Neural progenitor cell (in vitro differentiated cells): ENCODE data around the gene WDR45B. TPM values are rescaled to one million over a fixed set of nuclear protein-coding genes. Genes with fewer than 3 reads are reported as not detected.

Experiments
- DNase-seq: peaks from one replicate; pipeline ENCODE4 v3.0.0-alpha.2; 2016; ENCODE audit warnings: low spot score
- H2AFZ ChIP-seq: fragments of 200-600 bp; sonication (generic); replicated peaks from 2 replicates; pipeline ENCODE4 v1.6.1; 2016; ENCODE audit warnings: antibody characterized with exemption
- H3F3A ChIP-seq: fragments of 200-600 bp; sonication (generic); 2 replicates; pipeline ENCODE4 v1.6.1; 2016; ENCODE audit warnings: antibody characterized with exemption, low read depth
- H3K27ac ChIP-seq: fragments of 200-600 bp; sonication (generic); 2 replicates; pipeline ENCODE4 v1.5.1; 2016; ENCODE audit warnings: mild to moderate bottlenecking
- H3K27me3 ChIP-seq: fragments of 200-600 bp; sonication (generic); 2 replicates; pipeline ENCODE4 v1.6.1; 2016; ENCODE audit warnings: mild to moderate bottlenecking, moderate library complexity
- H3K36me3 ChIP-seq: fragments of 200-600 bp; sonication (generic); 2 replicates; pipeline ENCODE4 v1.5.1; 2016
- H3K4me1 ChIP-seq: fragments of 200-600 bp; sonication (generic); 2 replicates; pipeline ENCODE4 v1.6.1; 2016; ENCODE audit warnings: mixed run types
- H3K4me2 ChIP-seq: fragments of 200-600 bp; sonication (generic); 2 replicates; pipeline ENCODE4 v1.6.1; 2016
- H3K4me3 ChIP-seq: fragments of 200-600 bp; sonication (generic); 2 replicates; pipeline ENCODE4 v1.5.1; 2016
- H3K79me2 ChIP-seq: fragments of 200-600 bp; sonication (generic); 2 replicates; pipeline ENCODE4 v1.6.1; 2016; ENCODE audit warnings: low read depth
- H3K9ac ChIP-seq: fragments of 200-600 bp; sonication (generic); 2 replicates; pipeline ENCODE4 v1.6.1; 2016
- H3K9me3 ChIP-seq: fragments of 200-600 bp; sonication (generic); 2 replicates; pipeline ENCODE4 v1.5.1; 2016; ENCODE audit warnings: low read depth
- H4K20me1 ChIP-seq: fragments of 200-600 bp; sonication (generic); 2 replicates; pipeline ENCODE4 v1.6.1; 2016; ENCODE audit warnings: low read depth
- H3K27ac Mint-ChIP-seq: 3 replicates; pipeline ENCODE4 v1.8.0; 2021; ENCODE audit warnings: mixed read lengths
- H3K27me3 Mint-ChIP-seq: 2 replicates; pipeline ENCODE4 v1.8.0; 2022; ENCODE audit warnings: low read depth, mild to moderate bottlenecking, inconsistent platforms, moderate library complexity, mixed read lengths; ENCODE audit not compliant: insufficient read depth
- H3K36me3 Mint-ChIP-seq: 3 replicates; pipeline ENCODE4 v1.8.0; 2021; ENCODE audit warnings: mixed read lengths
- H3K4me1 Mint-ChIP-seq: 3 replicates; pipeline ENCODE4 v1.8.0; 2021; ENCODE audit warnings: mixed read lengths
- H3K4me3 Mint-ChIP-seq: 3 replicates; pipeline ENCODE4 v1.8.0; 2021; ENCODE audit warnings: mild to moderate bottlenecking, moderate library complexity, mixed read lengths
- H3K9me3 Mint-ChIP-seq: 3 replicates; pipeline ENCODE4 v1.8.0; 2020; ENCODE audit warnings: mixed read lengths
- EZH2 ChIP-seq: fragments of 200-600 bp; sonication (generic); IDR thresholded peaks from 2 replicates; pipeline ENCODE4 v1.6.1; 2017; ENCODE audit warnings: antibody characterized with exemption, mild to moderate bottlenecking, moderate library complexity
- EZH2phosphoT487 ChIP-seq: fragments of 200-600 bp; sonication (generic); IDR thresholded peaks from 2 replicates; pipeline ENCODE4 v1.6.1; 2017; ENCODE audit warnings: antibody characterized with exemption
- total RNA-seq: library from RNA; depleted of rRNA; stranded (reverse); fragments of >200 nt; gene quantifications from 2 replicates; pipeline ENCODE4 v1.2.3, GENCODE V29; 2015; ENCODE audit warnings: low replicate concordance
- TF ChIP-seq, protein P1 (sequence below): fragments of 200-600 bp; sonication (generic); IDR thresholded peaks from 2 replicates; pipeline ENCODE4 v1.5.1; 2017; ENCODE audit warnings: antibody characterized with exemption, mild to moderate bottlenecking

Gene WDR45B
- total RNA-seq, 1 donor from 2014 or later = 110 TPM

DNA sequence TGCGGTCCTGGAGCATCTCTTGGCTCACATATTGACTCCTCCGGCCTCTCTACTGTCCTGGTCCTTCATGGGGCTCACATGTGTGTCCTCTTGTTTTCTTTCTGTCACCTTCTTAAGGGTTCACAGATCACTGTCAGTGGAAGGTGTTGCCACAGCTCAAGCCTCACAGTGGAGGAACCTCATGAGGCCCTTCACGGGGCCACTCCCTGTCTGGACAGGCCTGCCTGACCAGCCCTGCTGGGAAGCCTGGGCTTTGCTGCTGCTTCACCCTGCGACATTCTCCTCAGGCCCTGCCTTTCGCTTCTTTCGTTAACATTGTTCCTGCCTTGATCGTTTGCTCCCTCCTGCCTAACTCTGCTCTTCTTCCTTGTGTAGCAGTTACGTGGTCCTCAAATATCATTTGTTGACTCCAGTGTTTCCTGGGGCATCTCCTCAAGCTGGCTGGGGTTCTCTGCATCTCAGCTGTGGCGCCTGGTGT is 55.9 kb downstream of the WDR45B start:
- no peak for DNase-seq
- TF ChIP-seq EZH2 (no peak), EZH2phosphoT487 (no peak)
- TF ChIP-seq, protein P1, sequence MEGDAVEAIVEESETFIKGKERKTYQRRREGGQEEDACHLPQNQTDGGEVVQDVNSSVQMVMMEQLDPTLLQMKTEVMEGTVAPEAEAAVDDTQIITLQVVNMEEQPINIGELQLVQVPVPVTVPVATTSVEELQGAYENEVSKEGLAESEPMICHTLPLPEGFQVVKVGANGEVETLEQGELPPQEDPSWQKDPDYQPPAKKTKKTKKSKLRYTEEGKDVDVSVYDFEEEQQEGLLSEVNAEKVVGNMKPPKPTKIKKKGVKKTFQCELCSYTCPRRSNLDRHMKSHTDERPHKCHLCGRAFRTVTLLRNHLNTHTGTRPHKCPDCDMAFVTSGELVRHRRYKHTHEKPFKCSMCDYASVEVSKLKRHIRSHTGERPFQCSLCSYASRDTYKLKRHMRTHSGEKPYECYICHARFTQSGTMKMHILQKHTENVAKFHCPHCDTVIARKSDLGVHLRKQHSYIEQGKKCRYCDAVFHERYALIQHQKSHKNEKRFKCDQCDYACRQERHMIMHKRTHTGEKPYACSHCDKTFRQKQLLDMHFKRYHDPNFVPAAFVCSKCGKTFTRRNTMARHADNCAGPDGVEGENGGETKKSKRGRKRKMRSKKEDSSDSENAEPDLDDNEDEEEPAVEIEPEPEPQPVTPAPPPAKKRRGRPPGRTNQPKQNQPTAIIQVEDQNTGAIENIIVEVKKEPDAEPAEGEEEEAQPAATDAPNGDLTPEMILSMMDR = no peak
- H3K27ac Mint-ChIP-seq = peak overlapping the region; percentile 1
- peak overlapping the region; percentile 4 for H3K4me3 Mint-ChIP-seq
- Histone ChIP-seq H3K4me1 (peaks cover 7% of the 10 kb centered on the region), H4K20me1 (peaks cover 12% of the 10 kb centered on the region), H3K27me3 (no peaks in the 10 kb centered on the region), H3K9me3 (no peaks in the 10 kb centered on the region), H3K27ac (peak overlapping the region; percentile 81), H3K79me2 (peaks cover 8% of the 10 kb centered on the region), H3F3A (peaks cover 31% of the 10 kb centered on the region), H3K9ac (no peak overlapping the region), H2AFZ (no peak overlapping the region), H3K4me3 (no peak overlapping the region), H3K4me2 (no peak overlapping the region), H3K36me3 (no peaks in the 10 kb centered on the region)
- H3K9me3 Mint-ChIP-seq = no peaks in the 10 kb centered on the region
- peaks cover 2% of the 10 kb centered on the region for H3K27me3 Mint-ChIP-seq
- H3K4me1 Mint-ChIP-seq = peaks cover 22% of the 10 kb centered on the region
- peaks cover 5% of the 10 kb centered on the region for H3K36me3 Mint-ChIP-seq

DNA sequence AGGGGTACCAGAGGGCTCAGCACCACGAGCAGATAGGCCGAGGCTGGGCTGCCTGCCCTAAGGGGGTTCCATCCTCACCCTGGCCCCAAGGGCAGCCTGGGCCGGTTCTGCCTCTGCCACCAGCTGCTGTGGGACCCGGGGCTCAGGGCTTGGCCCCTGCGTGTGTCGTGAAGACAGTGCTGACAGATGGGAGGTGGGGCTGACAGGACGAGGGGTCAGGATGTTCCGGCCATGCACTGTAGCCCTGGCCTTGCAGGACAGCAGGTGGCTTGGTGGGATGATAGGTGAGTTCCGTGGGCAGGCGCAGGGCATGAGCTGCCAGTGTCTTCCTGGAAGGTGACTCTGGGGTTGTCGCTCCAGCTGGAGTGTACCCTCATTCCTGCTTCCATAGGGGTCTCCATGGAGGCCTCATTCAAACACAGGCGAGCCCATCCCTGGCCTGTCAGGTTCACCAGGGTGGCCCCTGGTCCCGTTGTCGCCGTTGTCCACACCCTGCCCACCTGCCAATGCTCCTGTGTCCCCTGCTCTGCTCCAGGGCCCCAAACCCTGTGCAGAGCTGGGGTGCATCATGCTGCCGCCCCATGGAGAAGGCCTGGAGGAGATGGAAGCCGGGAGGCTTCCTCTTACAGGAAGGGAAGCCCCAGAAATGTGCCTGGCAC is 57.2 kb downstream of the WDR45B start:
- TF ChIP-seq, protein P1 = no peak
- no peak for TF ChIP-seq EZH2phosphoT487
- TF ChIP-seq EZH2 = no peak
- H3K27me3 Mint-ChIP-seq = peaks cover 2% of the 10 kb centered on the region
- no peak overlapping the region for H3K4me3 Mint-ChIP-seq
- peaks cover 7% of the 10 kb centered on the region for H3K36me3 Mint-ChIP-seq
- H3K9me3 Mint-ChIP-seq = no peaks in the 10 kb centered on the region
- H4K20me1 ChIP-seq = peaks cover 12% of the 10 kb centered on the region
- no peaks in the 10 kb centered on the region for H3K9me3 ChIP-seq
- peak overlapping the region; percentile 58 for H3K27ac ChIP-seq
- no peaks in the 10 kb centered on the region for H3K36me3 ChIP-seq
- no peak overlapping the region for H3K4me3 ChIP-seq
- peaks cover 22% of the 10 kb centered on the region for H3K4me1 Mint-ChIP-seq
- H3K79me2 ChIP-seq = peaks cover 8% of the 10 kb centered on the region
- no peak overlapping the region for H2AFZ ChIP-seq
- no peak overlapping the region for H3K9ac ChIP-seq
- peaks cover 31% of the 10 kb centered on the region for H3F3A ChIP-seq
- no peak overlapping the region for H3K4me2 ChIP-seq
- no peak overlapping the region for H3K27ac Mint-ChIP-seq
- no peaks in the 10 kb centered on the region for H3K27me3 ChIP-seq
- no peak for DNase-seq
- H3K4me1 ChIP-seq = peaks cover 7% of the 10 kb centered on the region

GRCh38 chr17:82590216-82590615 is 58.0 kb downstream of the WDR45B start:
- Mint-ChIP-seq H3K27me3 (peaks cover 3% of the 10 kb centered on the region), H3K4me1 (peaks cover 22% of the 10 kb centered on the region), H3K4me3 (no peak overlapping the region), H3K27ac (no peak overlapping the region), H3K9me3 (no peaks in the 10 kb centered on the region), H3K36me3 (peaks cover 11% of the 10 kb centered on the region)
- H3K9me3 ChIP-seq = no peaks in the 10 kb centered on the region
- no peak overlapping the region for H2AFZ ChIP-seq
- H3K9ac ChIP-seq = no peak overlapping the region
- TF ChIP-seq EZH2 (no peak), EZH2phosphoT487 (no peak)
- TF ChIP-seq, protein P1 = no peak
- no peak overlapping the region for H3K4me3 ChIP-seq
- H3K79me2 ChIP-seq = peaks cover 8% of the 10 kb centered on the region
- H3K4me1 ChIP-seq = peaks cover 7% of the 10 kb centered on the region
- peaks cover 12% of the 10 kb centered on the region for H4K20me1 ChIP-seq
- no peaks in the 10 kb centered on the region for H3K27me3 ChIP-seq
- peaks cover 31% of the 10 kb centered on the region for H3F3A ChIP-seq
- DNase-seq = no peak
- no peak overlapping the region for H3K27ac ChIP-seq
- no peaks in the 10 kb centered on the region for H3K36me3 ChIP-seq
- H3K4me2 ChIP-seq = no peak overlapping the region
